ENCODE measurements around the gene SLC30A9. TPM values are rescaled to one million over a fixed set of nuclear protein-coding genes. Genes with fewer than 3 reads are reported as not detected.

SLC30A9 gene
- total RNA-seq, 1 donor from 2014 or later: 113 TPM

DNA sequence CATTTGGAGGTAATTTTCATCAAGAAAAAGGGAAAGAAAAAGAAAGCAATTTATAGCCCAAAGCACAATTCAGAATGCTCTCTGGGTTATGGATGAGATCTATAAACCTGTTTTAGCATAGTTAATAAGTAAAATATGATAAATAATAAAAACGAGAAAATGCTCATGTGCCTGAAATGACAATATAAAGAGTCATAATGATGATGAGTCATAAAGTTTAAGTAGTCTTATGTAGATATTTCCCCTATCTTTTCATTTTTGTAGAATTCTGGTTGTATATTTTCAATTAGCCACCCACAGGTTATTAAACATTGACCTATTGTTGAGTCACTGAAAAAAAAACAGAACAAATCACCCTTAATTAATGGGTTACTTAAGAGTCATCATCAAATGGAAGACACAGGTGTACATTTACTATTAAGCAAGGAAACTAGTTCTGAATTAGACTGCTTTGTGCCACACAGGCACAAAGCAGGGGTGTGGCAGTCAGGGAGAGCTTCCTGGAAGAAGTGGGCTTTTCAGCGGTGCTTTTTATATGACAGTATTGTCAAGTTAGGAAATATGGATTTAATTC, 132.8 kb downstream of the SLC30A9 start:
- Histone ChIP-seq H3K27ac (no peak overlapping the region), H3K79me2 (ENCODE audit: low read depth) (no peaks in the 10 kb centered on the region)
- TF ChIP-seq, protein P1, sequence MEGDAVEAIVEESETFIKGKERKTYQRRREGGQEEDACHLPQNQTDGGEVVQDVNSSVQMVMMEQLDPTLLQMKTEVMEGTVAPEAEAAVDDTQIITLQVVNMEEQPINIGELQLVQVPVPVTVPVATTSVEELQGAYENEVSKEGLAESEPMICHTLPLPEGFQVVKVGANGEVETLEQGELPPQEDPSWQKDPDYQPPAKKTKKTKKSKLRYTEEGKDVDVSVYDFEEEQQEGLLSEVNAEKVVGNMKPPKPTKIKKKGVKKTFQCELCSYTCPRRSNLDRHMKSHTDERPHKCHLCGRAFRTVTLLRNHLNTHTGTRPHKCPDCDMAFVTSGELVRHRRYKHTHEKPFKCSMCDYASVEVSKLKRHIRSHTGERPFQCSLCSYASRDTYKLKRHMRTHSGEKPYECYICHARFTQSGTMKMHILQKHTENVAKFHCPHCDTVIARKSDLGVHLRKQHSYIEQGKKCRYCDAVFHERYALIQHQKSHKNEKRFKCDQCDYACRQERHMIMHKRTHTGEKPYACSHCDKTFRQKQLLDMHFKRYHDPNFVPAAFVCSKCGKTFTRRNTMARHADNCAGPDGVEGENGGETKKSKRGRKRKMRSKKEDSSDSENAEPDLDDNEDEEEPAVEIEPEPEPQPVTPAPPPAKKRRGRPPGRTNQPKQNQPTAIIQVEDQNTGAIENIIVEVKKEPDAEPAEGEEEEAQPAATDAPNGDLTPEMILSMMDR (IDR thresholded peaks at IDR 0.05): no peak
- TF ChIP-seq EZH2phosphoT487 (IDR thresholded peaks at IDR 0.05) (no peak), EZH2 (IDR thresholded peaks at IDR 0.05) (no peak)

GRCh38 chr4:42132099-42132498, 141.8 kb downstream of the SLC30A9 start:
- no peaks in the 10 kb centered on the region for H3F3A ChIP-seq (ENCODE audit: low read depth)
- H2AFZ ChIP-seq (replicated peaks): no peak overlapping the region
- H3K27me3 ChIP-seq: no peaks in the 10 kb centered on the region
- H3K27ac ChIP-seq: no peak overlapping the region
- Mint-ChIP-seq H3K27ac (no peak overlapping the region), H3K4me1 (no peaks in the 10 kb centered on the region), H3K4me3 (no peak overlapping the region), H3K27me3 (ENCODE audit: insufficient read depth, low read depth) (no peaks in the 10 kb centered on the region), H3K9me3 (no peaks in the 10 kb centered on the region), H3K36me3 (no peaks in the 10 kb centered on the region)
- no peaks in the 10 kb centered on the region for H3K79me2 ChIP-seq (ENCODE audit: low read depth)
- no peaks in the 10 kb centered on the region for H3K36me3 ChIP-seq
- no peaks in the 10 kb centered on the region for H4K20me1 ChIP-seq (ENCODE audit: low read depth)
- TF ChIP-seq, protein P1 (IDR thresholded peaks at IDR 0.05): no peak
- no peak for TF ChIP-seq EZH2 (IDR thresholded peaks at IDR 0.05)
- no peak for TF ChIP-seq EZH2phosphoT487 (IDR thresholded peaks at IDR 0.05)
- DNase-seq (ENCODE audit: low spot score): no peak
- no peak overlapping the region for H3K9ac ChIP-seq
- no peak overlapping the region for H3K4me3 ChIP-seq
- H3K4me2 ChIP-seq: no peak overlapping the region
- no peaks in the 10 kb centered on the region for H3K4me1 ChIP-seq
- no peaks in the 10 kb centered on the region for H3K9me3 ChIP-seq (ENCODE audit: low read depth)

More for the DNA sequence above, 132.8 kb downstream of the SLC30A9 start:
- H3K27me3 Mint-ChIP-seq (ENCODE audit: insufficient read depth, low read depth): no peaks in the 10 kb centered on the region
- no peak overlapping the region for H3K9ac ChIP-seq
- no peaks in the 10 kb centered on the region for H3F3A ChIP-seq (ENCODE audit: low read depth)
- no peak overlapping the region for H2AFZ ChIP-seq (replicated peaks)
- no peak overlapping the region for H3K4me3 ChIP-seq
- no peaks in the 10 kb centered on the region for H3K36me3 Mint-ChIP-seq
- no peak overlapping the region for H3K4me2 ChIP-seq
- H3K9me3 ChIP-seq (ENCODE audit: low read depth): no peaks in the 10 kb centered on the region
- no peak overlapping the region for H3K4me3 Mint-ChIP-seq
- no peaks in the 10 kb centered on the region for H4K20me1 ChIP-seq (ENCODE audit: low read depth)
- no peaks in the 10 kb centered on the region for H3K36me3 ChIP-seq
- no peaks in the 10 kb centered on the region for H3K9me3 Mint-ChIP-seq
- H3K27ac Mint-ChIP-seq: no peak overlapping the region
- no peaks in the 10 kb centered on the region for H3K27me3 ChIP-seq
- no peaks in the 10 kb centered on the region for H3K4me1 ChIP-seq
- H3K4me1 Mint-ChIP-seq: no peaks in the 10 kb centered on the region
- no peak for DNase-seq (ENCODE audit: low spot score)

DNA sequence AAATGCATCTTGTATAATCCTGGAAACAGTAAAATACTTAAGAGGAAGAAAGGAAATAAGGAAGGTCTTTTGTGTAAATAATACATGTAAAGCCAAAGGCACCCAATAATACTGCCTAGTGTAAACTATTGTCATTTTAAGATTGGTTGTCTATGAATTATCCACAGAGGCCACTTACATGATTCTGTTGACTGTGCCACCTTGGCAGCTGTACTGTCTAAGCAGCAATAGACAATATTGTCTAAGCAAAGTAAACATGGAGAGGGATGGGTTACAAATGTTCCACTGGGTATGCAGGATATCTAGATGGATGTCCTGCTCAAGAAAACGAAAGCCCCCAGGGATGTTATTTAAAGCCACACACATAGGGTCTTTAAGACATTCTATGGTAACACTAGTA, 142.7 kb downstream of the SLC30A9 start:
- DNase-seq (ENCODE audit: low spot score): no peak
- H3K4me2 ChIP-seq: no peak overlapping the region
- H3K4me1 ChIP-seq: no peaks in the 10 kb centered on the region
- no peaks in the 10 kb centered on the region for H3K27me3 ChIP-seq
- no peak overlapping the region for H3K4me3 ChIP-seq
- H4K20me1 ChIP-seq (ENCODE audit: low read depth): no peaks in the 10 kb centered on the region
- H3F3A ChIP-seq (ENCODE audit: low read depth): no peaks in the 10 kb centered on the region
- H3K9me3 Mint-ChIP-seq: no peaks in the 10 kb centered on the region
- H3K4me3 Mint-ChIP-seq: no peak overlapping the region
- no peaks in the 10 kb centered on the region for H3K27me3 Mint-ChIP-seq (ENCODE audit: insufficient read depth, low read depth)
- no peaks in the 10 kb centered on the region for H3K4me1 Mint-ChIP-seq
- H3K36me3 ChIP-seq: no peaks in the 10 kb centered on the region
- no peaks in the 10 kb centered on the region for H3K9me3 ChIP-seq (ENCODE audit: low read depth)
- H3K27ac ChIP-seq: no peak overlapping the region
- H3K9ac ChIP-seq: no peak overlapping the region
- no peak overlapping the region for H3K27ac Mint-ChIP-seq
- H3K79me2 ChIP-seq (ENCODE audit: low read depth): no peaks in the 10 kb centered on the region
- TF ChIP-seq, protein P1 (IDR thresholded peaks at IDR 0.05): no peak
- TF ChIP-seq EZH2phosphoT487 (IDR thresholded peaks at IDR 0.05) (no peak), EZH2 (IDR thresholded peaks at IDR 0.05) (no peak)
- H3K36me3 Mint-ChIP-seq: no peaks in the 10 kb centered on the region
- H2AFZ ChIP-seq (replicated peaks): no peak overlapping the region

All from neural progenitor cell (in vitro differentiated cells).